PFSK-1 (cell line): ENCODE results near the gene PIEZO2.

Source experiments
- FOXP2 ChIP-seq: optimal IDR thresholded peaks from 2 replicates; pipeline ENCODE3; 2011; ENCODE audit warnings: borderline replicate concordance, control low read depth, inconsistent platforms; ENCODE audit not compliant: insufficient read depth; ENCODE audit errors: extremely low read length, extremely low read depth
- POLR2AphosphoS5 ChIP-seq: IDR thresholded peaks from 2 replicates; pipeline ENCODE4 v1.6.1; 2012; ENCODE audit warnings: low read depth, mild to moderate bottlenecking, control low read depth, low read length, moderate library complexity
- TAF1 ChIP-seq: IDR thresholded peaks from 2 replicates; pipeline ENCODE4 v1.6.1; 2012; ENCODE audit warnings: low read length, control low read depth, borderline replicate concordance; ENCODE audit not compliant: insufficient read depth

- no peak for TF ChIP-seq FOXP2
- no peak for TF ChIP-seq TAF1
- TF ChIP-seq POLR2AphosphoS5, result no peak
Measured at GRCh38 chr18:10804126-10804525, 345.2 kb downstream of the PIEZO2 start.
